Bronchial epithelial cell (primary cell): ENCODE measurements around the gene CACNA2D3. TPM values are rescaled to one million over a fixed set of nuclear protein-coding genes. Genes with fewer than 3 reads are reported as not detected.

ENCODE experiments used
- DNase-seq: peaks from one replicate; pipeline ENCODE4 v3.0.0-alpha.2; 2010; ENCODE audit warnings: low read depth
- FAIRE-seq: peaks from 2 replicates; lab custom pipeline; 2011; peaks lifted over from hg19 to GRCh38; lab: Jason Lieb, UNC
- H3K27me3 ChIP-seq: 2 replicates; pipeline ENCODE4 v1.5.1; 2011; ENCODE audit warnings: low read length; ENCODE audit not compliant: control insufficient read depth, insufficient read depth
- H3K36me3 ChIP-seq: 2 replicates; pipeline ENCODE4 v1.5.1; 2011; ENCODE audit warnings: low read length; ENCODE audit not compliant: control insufficient read depth, insufficient read depth
- H3K4me3 ChIP-seq: 2 replicates; pipeline ENCODE4 v1.5.1; 2011; ENCODE audit warnings: mild to moderate bottlenecking, low read depth, low read length, control low read depth
- total RNA-seq: library from RNA; depleted of rRNA; stranded (reverse); fragments of >200 nt; gene quantifications from 2 replicates; pipeline ENCODE4 v1.2.1, GENCODE V29; 2014
- TF ChIP-seq, protein P1 (sequence below): IDR thresholded peaks from 2 replicates; pipeline ENCODE4 v1.5.1; 2011; ENCODE audit warnings: mild to moderate bottlenecking, moderate library complexity, low read length, control low read depth, inconsistent platforms; ENCODE audit not compliant: insufficient read depth, severe bottlenecking

The CACNA2D3 gene
- total RNA-seq, 1 donor from 2014 or later: not detected

DNA sequence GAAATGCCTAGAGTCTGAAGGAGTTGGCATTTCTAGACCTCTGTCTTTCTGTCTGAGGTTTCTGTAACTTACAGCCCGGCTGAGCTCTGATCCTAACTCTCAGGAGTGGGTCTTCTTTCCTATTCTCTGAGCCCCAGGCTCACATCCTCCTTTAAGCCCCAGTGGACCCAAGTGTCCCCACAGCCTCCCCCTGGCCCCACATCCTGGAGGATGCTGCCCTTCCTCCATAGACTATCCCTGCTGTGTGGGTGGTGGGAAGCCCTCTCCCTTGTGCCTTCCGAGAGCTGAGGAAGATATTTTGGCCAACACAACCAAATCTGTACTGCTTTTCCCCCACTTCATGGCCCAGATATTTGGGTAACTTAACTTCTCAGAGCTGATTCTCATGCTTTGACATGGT is 654.2 kb downstream of the CACNA2D3 start:
- DNase-seq: no peak

DNA sequence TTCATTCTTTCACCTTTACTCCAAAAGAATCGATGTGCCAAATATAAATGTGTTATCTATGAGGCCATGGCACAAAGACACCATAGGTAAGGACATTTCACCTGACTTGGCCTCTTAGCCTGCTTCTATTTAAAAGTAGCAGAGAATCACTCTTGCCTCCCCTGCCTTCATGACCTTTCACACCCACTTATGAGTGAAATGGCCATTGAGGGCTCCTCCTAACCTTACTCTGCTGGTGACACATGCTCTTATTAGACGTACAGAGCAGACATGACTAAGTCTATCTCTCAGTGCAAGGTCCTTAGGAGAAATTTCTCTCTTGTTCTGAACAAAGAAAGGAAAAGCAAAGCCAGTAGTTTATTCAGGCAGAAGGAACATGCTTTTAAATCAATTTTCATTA is 654.8 kb downstream of the CACNA2D3 start:
- DNase-seq (no peak), FAIRE-seq (no peak)
- TF ChIP-seq, protein P1, sequence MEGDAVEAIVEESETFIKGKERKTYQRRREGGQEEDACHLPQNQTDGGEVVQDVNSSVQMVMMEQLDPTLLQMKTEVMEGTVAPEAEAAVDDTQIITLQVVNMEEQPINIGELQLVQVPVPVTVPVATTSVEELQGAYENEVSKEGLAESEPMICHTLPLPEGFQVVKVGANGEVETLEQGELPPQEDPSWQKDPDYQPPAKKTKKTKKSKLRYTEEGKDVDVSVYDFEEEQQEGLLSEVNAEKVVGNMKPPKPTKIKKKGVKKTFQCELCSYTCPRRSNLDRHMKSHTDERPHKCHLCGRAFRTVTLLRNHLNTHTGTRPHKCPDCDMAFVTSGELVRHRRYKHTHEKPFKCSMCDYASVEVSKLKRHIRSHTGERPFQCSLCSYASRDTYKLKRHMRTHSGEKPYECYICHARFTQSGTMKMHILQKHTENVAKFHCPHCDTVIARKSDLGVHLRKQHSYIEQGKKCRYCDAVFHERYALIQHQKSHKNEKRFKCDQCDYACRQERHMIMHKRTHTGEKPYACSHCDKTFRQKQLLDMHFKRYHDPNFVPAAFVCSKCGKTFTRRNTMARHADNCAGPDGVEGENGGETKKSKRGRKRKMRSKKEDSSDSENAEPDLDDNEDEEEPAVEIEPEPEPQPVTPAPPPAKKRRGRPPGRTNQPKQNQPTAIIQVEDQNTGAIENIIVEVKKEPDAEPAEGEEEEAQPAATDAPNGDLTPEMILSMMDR: no peak
- H3K4me3 ChIP-seq: no peak overlapping the region
- H3K27me3 ChIP-seq: no peaks in the 10 kb centered on the region
- H3K36me3 ChIP-seq: no peaks in the 10 kb centered on the region

More for the DNA sequence above, 654.2 kb downstream of the CACNA2D3 start:
- TF ChIP-seq, protein P1: no peak
- H3K36me3 ChIP-seq: no peaks in the 10 kb centered on the region
- no peaks in the 10 kb centered on the region for H3K27me3 ChIP-seq
- no peak overlapping the region for H3K4me3 ChIP-seq
- no peak for FAIRE-seq

DNA sequence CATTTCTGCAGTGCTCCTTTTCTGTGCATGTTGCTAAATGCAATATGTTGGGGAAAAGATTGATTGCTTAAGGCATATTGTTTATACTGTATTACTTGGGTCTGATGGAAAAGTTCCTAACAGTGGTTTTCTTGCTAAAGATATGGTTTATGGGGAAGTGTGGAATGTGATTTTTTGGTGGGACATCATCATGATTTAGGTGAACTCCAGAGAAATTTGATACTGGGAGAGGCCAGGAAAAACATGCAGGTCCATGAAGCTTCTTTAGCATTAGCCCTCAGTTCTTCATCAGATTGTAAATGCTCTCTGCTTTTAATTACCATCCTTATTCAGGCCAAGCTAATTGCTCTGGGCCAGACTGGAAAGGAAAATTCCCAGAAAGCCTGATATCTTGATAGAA is 658.0 kb downstream of the CACNA2D3 start:
- no peak for FAIRE-seq

DNA sequence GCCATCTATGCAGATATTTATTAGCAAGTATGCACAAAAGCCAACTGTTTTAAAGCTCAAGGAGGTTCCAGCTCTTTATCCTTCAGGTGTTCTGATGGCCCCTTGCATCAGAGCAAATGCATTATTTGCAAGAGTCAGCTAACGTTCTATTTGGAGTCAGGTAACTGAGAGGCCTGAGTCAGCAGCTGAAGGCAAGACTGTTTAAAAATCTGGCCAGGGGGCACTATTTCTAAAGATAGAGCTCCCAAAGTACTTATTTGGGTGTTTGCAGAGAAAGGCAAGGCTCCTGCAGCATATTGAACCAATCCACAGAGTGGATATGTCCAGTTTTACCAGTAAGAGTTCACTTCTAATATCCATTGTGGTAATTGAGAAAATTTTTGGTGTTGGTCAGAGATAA is 659.4 kb downstream of the CACNA2D3 start:
- Histone ChIP-seq H3K4me3 (no peak overlapping the region), H3K27me3 (no peaks in the 10 kb centered on the region), H3K36me3 (no peaks in the 10 kb centered on the region)
- DNase-seq (no peak), FAIRE-seq (no peak)
- TF ChIP-seq, protein P1: no peak

More for the DNA sequence above, 658.0 kb downstream of the CACNA2D3 start:
- no peaks in the 10 kb centered on the region for H3K36me3 ChIP-seq
- DNase-seq: no peak
- TF ChIP-seq, protein P1: no peak
- no peaks in the 10 kb centered on the region for H3K27me3 ChIP-seq
- no peak overlapping the region for H3K4me3 ChIP-seq

DNA sequence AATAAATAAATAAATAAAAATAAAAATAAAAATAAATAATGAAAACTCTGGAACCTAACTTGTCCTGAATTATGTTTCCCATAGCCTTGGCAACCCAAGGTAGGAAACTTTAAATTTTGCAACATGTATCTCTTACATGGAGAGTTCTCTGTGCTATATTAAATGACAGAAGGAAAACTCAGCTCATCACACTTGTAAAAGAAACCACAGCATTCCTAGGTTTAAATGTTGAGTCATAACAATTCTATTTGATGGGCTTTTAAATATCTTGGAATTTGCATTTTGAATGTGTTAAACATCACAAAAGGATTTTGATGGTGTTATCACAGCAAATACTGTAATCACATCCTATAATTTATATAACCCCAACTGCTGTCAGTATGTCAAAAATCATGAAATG is 661.3 kb downstream of the CACNA2D3 start:
- Histone ChIP-seq H3K4me3 (no peak overlapping the region), H3K27me3 (no peaks in the 10 kb centered on the region), H3K36me3 (no peaks in the 10 kb centered on the region)
- DNase-seq (no peak), FAIRE-seq (no peak)
- TF ChIP-seq, protein P1: no peak

DNA sequence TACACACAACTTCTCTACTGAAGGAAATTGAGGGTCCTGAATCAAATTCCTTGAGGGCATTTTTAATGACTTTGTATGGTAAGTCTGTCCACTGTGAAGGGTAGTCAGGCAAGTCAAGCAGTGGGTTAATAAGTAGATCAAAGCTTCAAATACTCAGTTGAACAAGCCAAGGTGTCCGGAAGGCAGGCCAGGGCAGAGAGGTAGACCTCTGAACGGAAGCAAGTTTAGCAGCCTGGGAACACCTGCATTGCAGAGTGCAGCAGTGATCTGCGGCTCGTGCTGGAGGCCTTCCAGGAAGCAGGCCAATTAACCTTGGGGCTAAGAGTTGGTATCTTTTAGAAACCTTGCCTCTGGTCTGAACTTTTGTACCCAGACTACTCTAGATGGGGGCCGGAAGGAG is 661.7 kb downstream of the CACNA2D3 start:
- no peak for DNase-seq
- no peak overlapping the region for H3K4me3 ChIP-seq
- H3K27me3 ChIP-seq: no peaks in the 10 kb centered on the region
- H3K36me3 ChIP-seq: no peaks in the 10 kb centered on the region
- TF ChIP-seq, protein P1: no peak
- FAIRE-seq: no peak
